Tibial nerve (tissue), 4 donors: Measurements from ENCODE around the gene IL20RA.

Experiments
- CTCF ChIP-seq, 5 experiments: fragments of 200-600 bp in 3 of 5; fragments of 450-650 bp in 2 of 5; sonication (generic) in 3 of 5; IDR thresholded peaks; one replicate each; pipeline ENCODE4 v1.5.1; 2016 to 2019; ENCODE audit warnings: antibody characterized with exemption in 5 of 5, mild to moderate bottlenecking in 3 of 5, moderate library complexity in 2 of 5
- EP300 ChIP-seq, 2 donors: sonication (generic); formaldehyde crosslinking; IDR thresholded peaks; one replicate each; pipeline ENCODE4 v1.6.1; 2017; ENCODE audit warnings: antibody characterized with exemption in 2 of 2, mild to moderate bottlenecking in 1 of 2
- POLR2A ChIP-seq, 2 donors: fragments of 450-650 bp; IDR thresholded peaks; one replicate each; pipeline ENCODE4 v1.6.1; 2017; ENCODE audit warnings: antibody characterized with exemption in 2 of 2, mild to moderate bottlenecking in 2 of 2, moderate library complexity in 2 of 2

- TF ChIP-seq CTCF (IDR thresholded peaks at IDR 0.05) = no peak
- TF ChIP-seq EP300 (IDR thresholded peaks at IDR 0.05) = no peak
- no peak for TF ChIP-seq POLR2A (IDR thresholded peaks at IDR 0.05)
These were observed 92.0 kb downstream of the IL20RA start for GRCh38 chr6:136952714-136953260.
